AG04450 (cell line): Measurements from ENCODE around the gene ERBB2. TPM values are rescaled to one million over a fixed set of nuclear protein-coding genes. Genes with fewer than 3 reads are reported as not detected.
"Not testable (repeated sequence)": the region's sequence is repeated elsewhere in the genome, so short reads cannot be mapped to it uniquely, and the experiment has no call there.

Source experiments
- CTCF ChIA-PET: fragments of 300-600, 350-600 bp; formaldehyde crosslinking; extraction: SDS; loops from one replicate; lab custom pipeline; 2022; ENCODE audit warnings: antibody characterized with exemption, inconsistent platforms; lab: Charles Lee
- POLR2A ChIA-PET: fragments of 350-600 bp; formaldehyde crosslinking; extraction: SDS; loops from one replicate; lab custom pipeline; 2021; ENCODE audit warnings: antibody characterized with exemption, inconsistent platforms; lab: Yijun Ruan, JAX
- DNase-seq: peaks from one replicate; pipeline ENCODE4 v3.0.0-alpha.2; 2011; ENCODE audit warnings: low read depth, low spot score
- H3K27ac ChIP-seq: one replicate; pipeline ENCODE4 v1.5.1; 2012; ENCODE audit warnings: low read depth, low read length, control low read depth
- H3K27me3 ChIP-seq: one replicate; pipeline ENCODE4 v1.6.0; 2012; ENCODE audit warnings: low read length; ENCODE audit not compliant: control insufficient read depth, insufficient read depth
- H3K4me3 ChIP-seq: 2 replicates; pipeline ENCODE4 v1.5.1; 2011; ENCODE audit warnings: mild to moderate bottlenecking, low read depth, low read length, control low read depth
- H3K9me3 ChIP-seq: 2 replicates; pipeline ENCODE4 v1.5.1; 2012; ENCODE audit warnings: low read length; ENCODE audit not compliant: control insufficient read depth, insufficient read depth
- CTCF ChIP-seq: IDR thresholded peaks from 2 replicates; pipeline ENCODE4 v1.5.1; 2011; ENCODE audit warnings: low read depth, low read length, control low read depth, inconsistent platforms
- polyA plus RNA-seq: library from polyadenylated mRNA; depleted of rRNA; stranded (reverse); fragments of >200 nt; gene quantifications from 2 replicates; pipeline ENCODE4 v1.2.3, GENCODE V29; 2011

ERBB2 gene
- polyA plus RNA-seq, 1 experiment, result 21.2 TPM

GRCh38 chr17:39709319-39709997, 9.6 kb downstream of the ERBB2 start:
- Histone ChIP-seq H3K27me3 (no peaks in the 10 kb centered on the region), H3K27ac (no peak overlapping the region), H3K9me3 (no peaks in the 10 kb centered on the region), H3K4me3 (no peak overlapping the region)
- no peak for TF ChIP-seq CTCF
- DNase-seq, result no peak
- CTCF ChIA-PET, result interaction anchor here (1.4 kb wide), 1 partner anchor 88 kb away, joined by 3 read pairs; no protein-coding TSS in a partner anchor
- POLR2A ChIA-PET, result no interaction called here

GRCh38 chr17:39709998-39710964, 10.4 kb downstream of the ERBB2 start:
- TF ChIP-seq CTCF, result no peak
- CTCF ChIA-PET, result interaction anchor here (1.1 kb wide), 1 partner anchor 20 kb away, joined by 8 read pairs; the partner anchor contains the start of gene MIEN1
- POLR2A ChIA-PET, result interaction anchor here (1.2 kb wide), 1 partner anchor 10 kb away, joined by 5 read pairs; the partner anchor contains the start of gene ERBB2
- no peaks in the 10 kb centered on the region for H3K9me3 ChIP-seq
- no peaks in the 10 kb centered on the region for H3K27me3 ChIP-seq
- H3K27ac ChIP-seq, result no peak overlapping the region
- H3K4me3 ChIP-seq, result no peak overlapping the region
- no peak for DNase-seq

- POLR2A ChIA-PET, result interaction anchor here (1.2 kb wide), 1 partner anchor 11 kb away, joined by 5 read pairs; the partner anchor contains the start of gene ERBB2
- not testable (repeated sequence) for H3K27me3 ChIP-seq, DNase-seq, H3K27ac ChIP-seq, H3K4me3 ChIP-seq, H3K9me3 ChIP-seq
- CTCF ChIA-PET, result interaction anchor here (1.1 kb wide), 1 partner anchor 19 kb away, joined by 8 read pairs; the partner anchor contains the start of gene MIEN1
These were observed 11.2 kb downstream of the ERBB2 start for GRCh38 chr17:39711071-39711470.

GRCh38 chr17:39711851-39712250, 12.0 kb downstream of the ERBB2 start:
- DNase-seq, result no peak
- H3K4me3 ChIP-seq, result no peak overlapping the region
- no peaks in the 10 kb centered on the region for H3K27me3 ChIP-seq
- H3K9me3 ChIP-seq, result no peaks in the 10 kb centered on the region; the same call in 1 of the 2 replicates
- H3K27ac ChIP-seq, result no peak overlapping the region
- ChIA-PET POLR2A (no interaction called here), CTCF (no interaction called here)
- no peak for TF ChIP-seq CTCF

GRCh38 chr17:39714234-39714633, 14.4 kb downstream of the ERBB2 start:
- H3K27ac ChIP-seq, result no peak overlapping the region
- no peaks in the 10 kb centered on the region for H3K27me3 ChIP-seq
- DNase-seq, result no peak
- POLR2A ChIA-PET, result no interaction called here
- no peaks in the 10 kb centered on the region; the same call in 1 of the 2 replicates for H3K9me3 ChIP-seq
- TF ChIP-seq CTCF, result no peak
- CTCF ChIA-PET, result interaction anchor here (0.7 to 1.2 kb wide), 3 partner anchors 17 to 94 kb away, joined by 3 to 5 read pairs (median 3); no protein-coding TSS in a partner anchor
- no peak overlapping the region for H3K4me3 ChIP-seq
